ENCODE data around the gene HORMAD2.

GRCh38 chr22:30143265-30143664, 63.0 kb downstream of the HORMAD2 start:
- TF ChIP-seq CTCF (IDR thresholded peaks at IDR 0.05) (no peak), POLR2A (IDR thresholded peaks at IDR 0.05; ENCODE audit: low read depth) (no peak)
